HG03439 (cell line): ENCODE data around the gene DOCK3.
"Not testable (repeated sequence)": the region's sequence is repeated elsewhere in the genome, so short reads cannot be mapped to it uniquely, and the experiment has no call there.

Source experiments
- ATAC-seq: cut with Tn5 transposase; IDR thresholded peaks from one replicate; pipeline ENCODE4 v1.9.1; 2021; ENCODE audit warnings: mild to moderate bottlenecking, moderate library complexity; ENCODE audit not compliant: unreplicated experiment

The DOCK3 gene

DNA sequence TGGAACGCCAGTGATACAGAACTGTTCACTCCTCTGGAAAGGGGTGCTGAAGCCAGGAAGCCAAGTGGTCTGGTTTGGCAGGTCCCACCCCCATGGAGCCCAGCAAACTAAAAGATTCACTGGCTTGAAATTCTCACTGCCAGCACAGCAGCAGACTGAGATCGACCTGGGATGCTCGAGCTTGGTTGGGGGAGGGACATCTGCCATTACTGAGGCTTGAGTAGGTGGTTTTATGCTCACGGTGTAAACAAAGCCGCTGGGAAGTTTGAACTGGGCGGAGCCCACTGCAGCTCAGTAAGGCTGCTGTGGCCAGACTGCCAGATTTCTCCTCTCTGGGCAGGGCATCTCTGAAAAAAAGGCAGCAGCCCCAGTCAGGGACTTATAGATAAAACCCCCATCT, 417.4 kb downstream of the DOCK3 start:
- not testable (repeated sequence) for ATAC-seq

DNA sequence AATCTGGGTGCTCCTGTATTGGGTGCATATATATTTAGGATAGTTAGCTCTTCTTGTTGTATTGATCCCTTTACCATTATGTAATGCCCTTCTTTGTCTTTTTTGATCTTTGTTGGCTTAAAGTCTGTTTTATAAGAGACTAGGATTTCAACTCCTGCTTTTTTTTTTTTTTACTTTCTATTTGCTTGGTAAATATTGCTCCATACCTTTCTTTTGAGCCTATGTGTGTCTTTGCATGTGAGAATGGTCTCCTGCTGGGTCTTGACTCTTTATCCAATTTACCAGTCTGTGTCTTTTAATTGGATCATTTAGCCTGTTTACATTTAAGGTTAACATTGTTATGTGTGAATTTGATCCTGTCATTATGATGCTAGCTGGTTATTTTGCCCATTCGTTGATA, 420.1 kb downstream of the DOCK3 start:
- ATAC-seq: not testable (repeated sequence)

DNA sequence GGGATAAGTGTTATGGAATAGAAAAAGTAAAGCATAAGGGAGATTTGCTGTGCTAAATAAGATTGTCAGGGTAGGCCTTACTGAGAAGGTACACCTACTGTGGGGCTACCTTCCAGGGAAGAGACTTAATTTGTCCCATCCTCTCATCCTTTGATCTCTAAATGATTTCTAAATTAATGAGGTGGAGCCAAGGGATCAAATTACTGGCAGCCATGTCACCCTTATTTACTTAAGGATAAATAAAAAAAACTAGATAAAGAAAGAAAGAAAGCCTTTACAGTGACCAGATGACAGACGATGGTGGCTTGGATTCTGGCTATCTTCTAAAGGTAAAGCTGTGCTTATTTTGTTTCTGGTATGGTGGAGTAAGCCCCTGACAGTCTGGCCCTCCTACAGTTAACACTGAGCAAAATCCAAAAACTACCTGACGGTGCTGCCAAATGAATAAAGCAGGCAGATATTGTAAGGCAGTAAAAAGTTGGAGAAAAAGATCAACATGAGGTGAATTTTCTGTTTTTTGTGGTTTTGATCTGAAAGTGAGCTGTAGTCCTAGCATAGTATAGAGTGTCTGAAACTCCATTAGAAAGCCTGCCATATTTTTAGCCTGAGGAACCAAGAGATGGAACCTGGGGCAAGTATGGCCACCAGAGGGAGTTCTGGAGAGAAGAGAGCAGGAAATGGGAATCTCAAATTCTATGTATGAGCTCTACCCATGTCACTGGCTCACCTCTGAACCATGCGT, 425.2 kb downstream of the DOCK3 start:
- ATAC-seq: no peak

- no peak for ATAC-seq
Observed at GRCh38 chr3:51100536-51100851, 425.8 kb downstream of the DOCK3 start.

DNA sequence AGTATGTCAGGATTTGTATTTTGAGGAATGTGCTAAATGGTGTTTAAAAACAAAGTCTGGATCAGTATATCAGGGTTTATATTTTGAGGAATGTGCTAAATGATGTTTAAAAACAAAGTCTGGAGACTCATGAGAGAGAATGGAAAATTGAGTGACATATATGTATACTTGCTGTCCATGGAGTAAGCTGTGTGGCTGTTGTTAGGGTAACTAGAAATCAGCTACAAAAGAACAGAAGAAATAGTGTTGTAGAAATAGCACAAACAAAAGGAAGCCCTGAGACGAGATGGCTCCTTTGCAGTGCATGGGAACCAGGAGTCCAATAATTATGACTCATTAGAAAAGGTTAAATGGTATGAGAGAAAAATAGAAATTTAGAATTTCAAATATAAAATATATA, 427.7 kb downstream of the DOCK3 start:
- ATAC-seq: no peak

DNA sequence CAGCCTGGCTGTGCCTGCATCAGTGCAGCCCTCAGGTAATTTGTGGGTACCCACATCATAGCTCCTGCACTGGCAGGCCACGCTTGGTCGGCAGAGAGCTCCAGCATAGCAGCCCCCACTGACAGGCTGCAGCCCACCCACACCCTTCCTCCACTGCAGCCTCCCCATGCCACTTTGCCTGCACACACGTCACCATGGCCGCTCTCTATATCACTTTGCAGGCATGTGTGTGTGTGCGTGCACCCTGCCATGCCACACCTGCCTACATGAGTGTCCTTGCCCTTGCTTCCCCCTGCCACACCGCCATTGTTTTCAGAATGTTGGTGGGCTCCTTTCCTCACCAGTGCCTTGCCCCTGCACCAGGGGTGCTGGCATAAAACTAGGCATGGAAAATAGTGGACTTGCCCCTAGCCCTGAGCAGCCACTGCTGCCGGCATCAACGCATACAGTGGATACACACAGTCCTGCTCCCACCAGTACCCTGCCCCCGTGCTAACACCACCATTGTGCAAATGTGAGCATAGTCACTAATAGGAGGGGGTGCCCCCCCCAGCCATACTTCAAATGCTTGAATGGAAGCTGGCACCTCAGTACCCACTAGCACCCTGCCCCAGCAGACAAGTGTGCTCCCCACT, 431.6 kb downstream of the DOCK3 start:
- no peak for ATAC-seq

DNA sequence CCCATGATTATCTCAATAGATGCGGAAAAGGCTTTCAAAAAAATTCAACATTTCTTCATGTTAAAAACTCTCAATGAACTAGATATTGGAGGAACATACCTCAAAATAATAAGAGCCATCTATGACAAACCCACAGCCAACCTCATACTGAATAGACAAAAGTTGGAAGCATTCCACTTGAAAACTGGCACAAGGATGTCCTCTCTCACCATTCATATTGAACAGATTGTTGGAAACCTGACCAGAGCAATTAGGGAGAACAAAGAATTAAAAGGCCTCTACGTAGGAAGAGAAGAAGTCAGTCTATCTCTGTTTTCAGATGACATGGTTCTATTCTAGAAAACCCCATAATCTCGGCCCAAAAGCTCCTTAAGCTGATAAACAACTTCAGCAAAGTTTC, 435.9 kb downstream of the DOCK3 start:
- ATAC-seq: no peak

DNA sequence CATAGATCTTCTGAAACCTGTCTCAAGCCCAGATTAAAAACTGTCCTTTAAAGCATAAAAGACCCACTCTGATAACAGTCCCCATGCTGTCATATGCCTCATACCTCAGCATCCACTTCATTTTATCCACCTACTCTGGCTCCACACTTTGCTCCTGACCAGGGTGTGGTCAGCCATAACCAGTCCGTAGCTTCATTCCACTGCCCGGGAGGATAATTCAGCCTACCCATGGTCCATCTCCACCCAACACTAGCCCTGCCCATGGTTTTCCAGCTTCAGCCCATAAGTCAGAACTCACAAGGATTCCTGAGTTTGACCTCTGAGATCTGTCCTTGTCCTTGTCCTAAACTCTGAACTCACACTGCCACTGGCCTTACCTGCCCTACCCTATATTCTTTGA, 448.2 kb downstream of the DOCK3 start:
- no peak for ATAC-seq

DNA sequence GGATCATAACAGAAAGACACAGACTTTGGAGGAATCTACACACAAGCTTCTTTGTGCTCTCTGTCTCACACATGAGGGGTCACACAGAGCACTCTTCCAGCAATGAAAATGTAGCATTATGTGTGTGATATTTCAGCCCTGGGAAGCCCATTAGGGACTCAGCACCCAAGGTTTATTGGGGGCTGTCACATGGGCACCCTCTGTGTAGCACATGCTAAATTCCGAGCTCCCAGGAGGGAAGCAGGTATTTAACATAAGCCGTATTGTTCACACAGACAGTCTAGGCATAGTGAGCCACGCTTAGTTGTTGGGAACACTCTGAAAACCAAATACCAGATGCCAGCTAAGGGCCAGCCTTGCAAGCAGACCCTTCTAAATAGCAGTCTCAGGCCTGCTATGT, 448.8 kb downstream of the DOCK3 start:
- ATAC-seq: no peak

GRCh38 chr3:51131607-51132006, 456.9 kb downstream of the DOCK3 start:
- ATAC-seq: not testable (repeated sequence)

GRCh38 chr3:51137715-51138114, 463.0 kb downstream of the DOCK3 start:
- ATAC-seq: no peak

GRCh38 chr3:51139616-51140015, 464.9 kb downstream of the DOCK3 start:
- no peak for ATAC-seq

DNA sequence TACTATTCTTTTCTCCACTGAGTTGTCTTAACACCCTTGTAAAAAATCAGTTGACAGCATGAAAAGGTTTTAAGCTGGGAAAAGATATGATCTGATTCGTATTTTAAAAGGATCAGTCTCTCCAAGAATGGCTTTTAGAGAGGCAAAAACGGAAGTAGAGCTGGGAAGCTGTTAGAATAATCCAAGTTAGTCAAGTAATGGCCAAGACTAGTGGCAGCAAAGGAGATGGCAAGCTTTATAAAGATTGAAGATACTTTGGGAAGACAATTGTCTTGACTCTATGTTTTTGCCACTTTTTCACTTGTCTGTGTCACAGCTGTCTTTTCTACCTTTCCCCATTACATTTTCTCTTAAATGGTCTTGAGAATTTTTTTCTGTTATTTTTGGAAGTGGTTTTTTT, 466.8 kb downstream of the DOCK3 start:
- no peak for ATAC-seq

DNA sequence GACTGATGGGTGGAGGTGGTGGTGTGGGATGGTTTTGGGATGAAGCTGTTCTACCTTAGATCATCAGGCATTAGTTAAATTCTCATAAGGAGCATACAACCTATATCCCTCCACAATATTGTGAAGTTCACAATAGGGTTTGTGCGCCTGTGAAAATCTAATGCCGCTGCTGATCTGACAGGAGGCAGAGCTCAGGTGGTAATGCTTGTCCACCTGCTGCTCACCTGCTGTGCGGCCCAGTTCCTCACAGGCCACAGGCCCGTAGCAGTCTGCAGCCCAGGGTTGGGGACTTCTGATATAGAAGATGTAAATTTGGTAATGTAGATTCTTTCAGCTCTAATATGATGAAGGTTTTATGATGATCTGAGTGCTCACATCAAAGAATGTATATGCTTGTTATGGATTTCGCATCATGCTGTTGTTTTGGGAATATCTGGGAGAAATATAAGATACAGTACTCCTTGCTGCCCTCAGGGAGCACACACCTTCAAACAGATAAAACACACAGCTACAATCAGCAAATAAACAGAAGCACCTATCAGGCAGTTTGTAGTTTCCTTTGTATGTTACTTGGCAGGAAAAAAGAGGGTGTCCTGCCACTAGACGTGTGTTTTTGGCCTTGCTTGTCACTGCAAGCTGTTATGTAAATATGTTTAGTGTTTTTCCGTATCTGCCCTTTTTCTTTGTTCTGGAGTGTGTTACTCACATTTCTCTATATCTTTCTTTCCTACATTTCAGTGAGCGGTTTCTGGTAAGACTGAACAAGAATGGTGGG, 471.3 kb downstream of the DOCK3 start:
- ATAC-seq: no peak

GRCh38 chr3:51146781-51147180, 472.1 kb downstream of the DOCK3 start:
- no peak for ATAC-seq

DNA sequence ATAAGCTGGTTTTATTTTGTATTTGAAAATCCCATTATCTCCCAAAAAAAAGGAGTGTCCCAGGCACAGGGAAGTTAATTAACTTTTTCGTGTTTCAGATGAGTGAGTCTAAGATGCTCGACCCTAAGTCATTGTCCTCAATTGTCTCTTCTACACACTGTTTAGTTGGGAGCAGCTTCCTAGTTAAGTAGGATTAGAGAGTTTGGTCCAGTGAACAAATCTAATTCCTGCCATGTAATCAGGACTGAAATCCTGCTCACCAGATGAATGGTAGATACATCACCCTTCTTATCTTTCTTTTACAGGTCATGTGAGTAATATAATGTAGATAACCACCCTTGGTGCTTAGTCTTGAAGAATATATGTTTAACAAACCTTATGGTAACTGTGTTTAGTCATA, 481.4 kb downstream of the DOCK3 start:
- ATAC-seq: no peak

- ATAC-seq: no peak
Observed at GRCh38 chr3:51163051-51163450, 488.3 kb downstream of the DOCK3 start.

DNA sequence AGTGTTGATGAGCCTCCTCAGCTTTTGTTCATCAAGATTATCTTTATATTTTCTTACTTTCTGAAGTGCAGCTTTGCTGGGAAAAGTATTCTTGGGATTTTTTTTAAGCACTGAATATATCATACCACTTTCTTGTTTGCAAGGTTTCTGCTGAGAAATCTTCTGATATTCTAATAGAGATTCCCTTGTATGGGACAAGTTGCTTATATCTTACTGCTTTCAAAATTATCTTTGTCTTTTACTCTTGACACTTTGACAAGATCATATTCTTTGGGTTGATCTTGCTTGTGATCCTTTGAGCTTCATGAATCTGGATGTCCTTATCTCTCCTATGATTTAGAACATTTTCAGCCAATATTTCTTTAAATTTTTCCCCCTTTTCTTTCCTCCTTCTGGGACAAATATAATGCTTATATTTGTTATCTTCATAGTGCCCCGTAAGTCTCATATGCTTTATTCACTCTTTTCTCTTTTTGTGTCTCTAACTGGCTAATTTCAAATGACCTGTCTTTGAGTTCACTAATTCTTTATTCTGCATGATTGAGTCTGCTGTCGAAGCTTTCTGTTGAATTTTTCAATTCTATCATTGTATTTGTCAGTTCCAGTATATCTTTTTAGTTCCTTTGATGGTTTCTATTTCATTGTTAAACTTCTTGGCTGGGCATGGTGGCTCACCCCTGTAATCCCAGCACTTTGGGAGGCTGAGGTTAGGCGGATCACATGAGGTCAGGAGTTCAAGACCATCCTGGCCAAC, 499.0 kb downstream of the DOCK3 start:
- no peak for ATAC-seq

DNA sequence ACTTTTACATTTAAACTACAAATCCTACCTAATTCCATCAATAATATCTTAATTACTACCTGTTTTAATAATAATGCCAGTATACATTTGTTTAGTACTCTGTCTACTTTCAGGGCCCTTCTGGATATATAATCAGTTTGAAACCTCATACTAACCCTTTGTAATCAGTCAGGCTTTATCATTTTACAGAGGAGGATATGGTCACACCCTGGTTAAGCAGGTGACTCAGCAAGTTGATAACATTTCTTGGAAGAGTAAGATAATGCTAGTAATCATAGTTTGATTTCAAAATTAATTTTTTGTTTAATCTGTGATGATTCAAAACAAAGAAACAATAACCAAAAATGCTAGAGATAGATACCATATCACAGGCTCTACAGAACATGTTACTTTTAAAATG, 502.2 kb downstream of the DOCK3 start:
- no peak for ATAC-seq

DNA sequence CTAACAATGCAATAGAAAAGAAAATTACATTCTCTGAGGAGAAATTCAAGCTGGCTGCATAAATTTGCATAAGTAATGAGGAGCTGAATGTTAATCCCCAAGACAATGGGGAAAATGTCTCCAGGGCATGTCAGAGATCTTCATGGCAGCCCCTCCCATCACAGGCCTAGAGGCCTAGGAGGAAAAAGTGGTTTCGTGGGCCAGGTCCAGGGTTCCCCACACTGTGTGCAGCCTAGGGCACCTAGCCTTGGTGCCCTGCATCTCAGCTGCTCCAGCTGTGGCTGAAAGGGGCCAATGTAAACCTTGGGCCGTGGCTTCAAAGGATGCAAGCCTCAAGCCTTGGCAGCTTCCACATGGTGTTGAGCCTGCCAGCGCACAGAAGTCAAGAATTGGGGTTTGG, 511.7 kb downstream of the DOCK3 start:
- ATAC-seq: not testable (repeated sequence)

DNA sequence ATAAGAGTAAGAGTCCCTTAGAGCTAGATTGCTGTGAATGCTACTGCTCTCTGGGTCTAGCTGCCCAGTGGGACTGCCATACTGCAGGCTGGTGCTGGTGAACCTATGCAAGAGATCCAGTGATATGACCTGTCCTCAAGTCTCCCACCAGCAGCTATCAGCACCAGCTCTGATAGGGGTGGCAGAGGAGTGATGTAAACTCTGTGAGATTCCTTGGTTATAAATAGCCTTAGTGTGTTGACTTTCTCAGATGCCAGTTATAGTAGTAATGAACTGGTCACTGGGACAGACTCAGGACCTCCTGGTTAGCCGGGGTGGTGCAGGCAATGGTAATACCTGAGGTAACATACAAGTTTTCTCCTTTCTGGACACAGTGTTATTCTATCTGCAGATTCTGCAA, 515.5 kb downstream of the DOCK3 start:
- no peak for ATAC-seq
